HepG2 (cell line): ENCODE data around the gene ZNF254. TPM values are rescaled to one million over a fixed set of nuclear protein-coding genes. Genes with fewer than 3 reads are reported as not detected.
"Not testable (repeated sequence)": the region's sequence is repeated elsewhere in the genome, so short reads cannot be mapped to it uniquely, and the experiment has no call there.

ENCODE experiments used
- ATAC-seq: fragments of 200-7000 bp; cut with Tn5 transposase; 3 replicates; pipeline ENCODE4 v1.9.1; 2020; ENCODE audit warnings: mild to moderate bottlenecking, moderate library complexity
- BruUV-seq: library from RNA; stranded (reverse); fragments of 400-500 nt; replicated peaks from 2 replicates; lab custom pipeline; 2021; lab: Mats Ljungman, UMichigan
- CTCF ChIA-PET: fragments of 300-600 bp; formaldehyde crosslinking; extraction: SDS; loops from one replicate; lab custom pipeline; 2021; ENCODE audit warnings: low total read pairs, inconsistent platforms, low intra/inter-chr PET ratio; lab: Yijun Ruan, JAX
- POLR2A ChIA-PET: fragments of 350-600 bp; sonication (Branson Sonifier 250); formaldehyde crosslinking; loops from one replicate; lab custom pipeline; 2020; ENCODE audit warnings: antibody characterized with exemption, inconsistent platforms; lab: Yijun Ruan, JAX
- DNase-seq: peaks from one replicate; pipeline ENCODE4 v3.0.0-alpha.2; 2015; ENCODE audit warnings: low spot score
- FAIRE-seq: peaks from 3 replicates; lab custom pipeline; 2011; peaks lifted over from hg19 to GRCh38; lab: Jason Lieb, UNC
- H2AFZ ChIP-seq: one replicate; pipeline ENCODE4 v1.6.1; 2011; ENCODE audit warnings: low read length, inconsistent platforms
- H3K27ac ChIP-seq: fragments of 300-600 bp; 3 replicates; pipeline ENCODE4 v1.8.0; 2011; ENCODE audit warnings: mixed run types, mild to moderate bottlenecking, mixed read lengths, low read length, inconsistent platforms; ENCODE audit not compliant: insufficient read depth; ENCODE audit errors: extremely low read length
- H3K27me3 ChIP-seq, 2 experiments: fragments of 200-600 bp in 1 of 2; 2 replicates in 1 of 2; 3 replicates in 1 of 2; pipeline versions ENCODE4 v1.6.0 to v1.8.0; 2011; ENCODE audit warnings: low read length in 2 of 2, mild to moderate bottlenecking in 2 of 2, moderate library complexity in 2 of 2, inconsistent platforms in 1 of 2; ENCODE audit not compliant: insufficient read depth in 2 of 2, control insufficient read depth in 1 of 2
- H3K36me3 ChIP-seq, 2 experiments: fragments of 200-600 bp in 1 of 2; replicated peaks in 1 of 2; 2 replicates in 1 of 2; 3 replicates in 1 of 2; pipeline versions ENCODE4 v1.5.1 to v1.8.0; 2011; ENCODE audit warnings: low read length in 2 of 2, inconsistent platforms in 1 of 2; ENCODE audit not compliant: insufficient read depth in 2 of 2, control insufficient read depth in 1 of 2
- H3K4me1 ChIP-seq: 2 replicates; pipeline ENCODE4 v1.5.1; 2012; ENCODE audit warnings: low read length, inconsistent platforms; ENCODE audit not compliant: insufficient read depth
- H3K4me2 ChIP-seq: 2 replicates; pipeline ENCODE4 v1.6.0; 2011; ENCODE audit warnings: low read depth, low read length, inconsistent platforms
- H3K4me3 ChIP-seq, 3 experiments: fragments of 200-600 bp in 1 of 3; sonication (generic), shearing (Covaris generic) in 1 of 3; replicated peaks in 1 of 3; 2 replicates each; pipeline ENCODE4 v1.5.1; 2011 to 2016; ENCODE audit warnings: low read length in 3 of 3, inconsistent platforms in 2 of 3, low read depth in 2 of 3, mild to moderate bottlenecking in 2 of 3, control low read depth in 1 of 3, mixed read lengths in 1 of 3; ENCODE audit not compliant: insufficient read depth in 1 of 3
- H3K79me2 ChIP-seq: one replicate; pipeline ENCODE4 v1.6.1; 2011; ENCODE audit warnings: low read length, inconsistent platforms; ENCODE audit not compliant: insufficient read depth
- H3K9ac ChIP-seq: 2 replicates; pipeline ENCODE4 v1.6.0; 2011; ENCODE audit warnings: mild to moderate bottlenecking, low read depth, low read length, inconsistent platforms; ENCODE audit not compliant: insufficient read depth
- H3K9me3 ChIP-seq: 2 replicates; pipeline ENCODE4 v1.5.1; 2012; ENCODE audit warnings: mild to moderate bottlenecking, low read length
- H4K20me1 ChIP-seq: 2 replicates; pipeline ENCODE4 v1.6.0; 2011; ENCODE audit warnings: inconsistent platforms, mild to moderate bottlenecking, low read length, moderate library complexity; ENCODE audit not compliant: insufficient read depth
- ZNF12 ChIP-seq: sonication (generic); formaldehyde crosslinking; IDR thresholded peaks from 2 replicates; pipeline ENCODE4 v1.5.0; 2020; ENCODE audit warnings: missing genetic modification reagents
- ZNF572 ChIP-seq: sonication (generic); formaldehyde crosslinking; IDR thresholded peaks from 2 replicates; pipeline ENCODE4 v1.5.1; 2020; ENCODE audit warnings: mild to moderate bottlenecking, missing genetic modification reagents
- WGBS: methylation state at CpG from one replicate; pipeline ENCODE4 v1.1.6; 2017; ENCODE audit warnings: low lambda C conversion rate; 5-methylcytosine and 5-hydroxymethylcytosine counted together
- in situ Hi-C: cut with HindIII; loops from 2 replicates; pipeline ENCODE4 v1.10.0; 2017; ENCODE audit warnings: low pct_unique_long_range_greater_than_20kb; ENCODE audit not compliant: extremely low pct_ligation_motif_present
- intact Hi-C: fragments of 100-400 bp; cut with micrococcal nuclease; formaldehyde crosslinking; loops from one replicate; pipeline ENCODE4 v1.10.0; 2022; ENCODE audit not compliant: unreplicated experiment
- polyA plus RNA-seq, 8 experiments: library from polyadenylated mRNA; depleted of rRNA in 3 of 8; stranded (reverse) in 7 of 8; unstranded in 1 of 8; fragments of >200 nt; fragmentation: Illumina TruSeq in 4 of 8; extraction: Trizol in 4 of 8; gene quantifications; 2 replicates each; pipeline versions ENCODE4 v1.2.1 to v1.2.3, GENCODE V29; 2011 to 2016; ENCODE audit warnings: low read depth in 4 of 8, missing spikeins in 1 of 8, mixed read lengths in 1 of 8; ENCODE audit not compliant: insufficient read depth in 1 of 8
- total RNA-seq, 5 experiments: library from RNA; depleted of rRNA; stranded (reverse); fragments of >200 nt; fragmentation: Illumina TruSeq; extraction: Trizol; gene quantifications; 2 replicates each; pipeline ENCODE4 v1.2.3, GENCODE V29; 2016; ENCODE audit warnings: low read depth in 1 of 5
- TF ChIP-seq, protein P1 (sequence below): sonication (generic); formaldehyde crosslinking; IDR thresholded peaks from 2 replicates; pipeline ENCODE4 v1.8.0; 2022; ENCODE audit warnings: mild to moderate bottlenecking, missing genetic modification reagents, moderate library complexity
- TF ChIP-seq, protein P2 (sequence below): sonication (generic); formaldehyde crosslinking; IDR thresholded peaks from 2 replicates; pipeline ENCODE4 v1.4.0; 2020; ENCODE audit warnings: mild to moderate bottlenecking, missing genetic modification reagents

Gene ZNF254
- total and polyA plus RNA-seq, 2 of the 13 experiments (the other 11 are each of a cell fraction or from before 2014, with no cell fraction given), result 2.6 to 4.6 TPM

DNA sequence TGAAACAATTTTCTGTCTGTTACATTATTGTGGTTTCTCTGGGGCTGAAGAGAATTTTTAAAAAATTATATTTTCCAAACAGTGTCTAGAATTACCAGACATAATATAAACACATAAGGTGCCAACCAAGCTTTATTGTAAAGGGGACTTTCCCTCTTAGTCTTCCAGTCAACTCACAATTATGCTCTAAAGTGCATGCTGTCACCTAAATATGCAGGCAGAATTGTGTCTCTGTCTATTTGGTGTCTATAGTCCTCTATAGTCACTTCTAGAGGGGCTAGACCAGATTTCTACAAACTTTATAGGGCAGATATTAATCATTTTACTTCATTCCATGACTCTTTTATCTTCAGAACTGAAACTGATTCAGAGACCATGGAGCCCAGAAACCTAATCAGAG is 12.8 kb downstream of the ZNF254 start:
- FAIRE-seq, result no peak
- intact Hi-C loops (no loop called here), in situ Hi-C loops (no loop called here)
- Histone ChIP-seq H3K27me3 (no peaks in the 10 kb centered on the region), H4K20me1 (no peaks in the 10 kb centered on the region), H3K4me2 (no peak overlapping the region), H2AFZ (no peak overlapping the region), H3K79me2 (no peaks in the 10 kb centered on the region), H3K27ac (no peak overlapping the region), H3K4me3 (no peak overlapping the region), H3K36me3 (no peaks in the 10 kb centered on the region), H3K9me3 (no peaks in the 10 kb centered on the region), H3K4me1 (no peaks in the 10 kb centered on the region), H3K9ac (no peak overlapping the region)
- no peak for TF ChIP-seq ZNF12 (CRISPR knock-in tag)
- TF ChIP-seq, protein P1, sequence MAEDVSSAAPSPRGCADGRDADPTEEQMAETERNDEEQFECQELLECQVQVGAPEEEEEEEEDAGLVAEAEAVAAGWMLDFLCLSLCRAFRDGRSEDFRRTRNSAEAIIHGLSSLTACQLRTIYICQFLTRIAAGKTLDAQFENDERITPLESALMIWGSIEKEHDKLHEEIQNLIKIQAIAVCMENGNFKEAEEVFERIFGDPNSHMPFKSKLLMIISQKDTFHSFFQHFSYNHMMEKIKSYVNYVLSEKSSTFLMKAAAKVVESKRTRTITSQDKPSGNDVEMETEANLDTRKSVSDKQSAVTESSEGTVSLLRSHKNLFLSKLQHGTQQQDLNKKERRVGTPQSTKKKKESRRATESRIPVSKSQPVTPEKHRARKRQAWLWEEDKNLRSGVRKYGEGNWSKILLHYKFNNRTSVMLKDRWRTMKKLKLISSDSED (CRISPR knock-in tag), result no peak
- no peak for TF ChIP-seq ZNF572 (CRISPR knock-in tag)
- TF ChIP-seq, protein P2, sequence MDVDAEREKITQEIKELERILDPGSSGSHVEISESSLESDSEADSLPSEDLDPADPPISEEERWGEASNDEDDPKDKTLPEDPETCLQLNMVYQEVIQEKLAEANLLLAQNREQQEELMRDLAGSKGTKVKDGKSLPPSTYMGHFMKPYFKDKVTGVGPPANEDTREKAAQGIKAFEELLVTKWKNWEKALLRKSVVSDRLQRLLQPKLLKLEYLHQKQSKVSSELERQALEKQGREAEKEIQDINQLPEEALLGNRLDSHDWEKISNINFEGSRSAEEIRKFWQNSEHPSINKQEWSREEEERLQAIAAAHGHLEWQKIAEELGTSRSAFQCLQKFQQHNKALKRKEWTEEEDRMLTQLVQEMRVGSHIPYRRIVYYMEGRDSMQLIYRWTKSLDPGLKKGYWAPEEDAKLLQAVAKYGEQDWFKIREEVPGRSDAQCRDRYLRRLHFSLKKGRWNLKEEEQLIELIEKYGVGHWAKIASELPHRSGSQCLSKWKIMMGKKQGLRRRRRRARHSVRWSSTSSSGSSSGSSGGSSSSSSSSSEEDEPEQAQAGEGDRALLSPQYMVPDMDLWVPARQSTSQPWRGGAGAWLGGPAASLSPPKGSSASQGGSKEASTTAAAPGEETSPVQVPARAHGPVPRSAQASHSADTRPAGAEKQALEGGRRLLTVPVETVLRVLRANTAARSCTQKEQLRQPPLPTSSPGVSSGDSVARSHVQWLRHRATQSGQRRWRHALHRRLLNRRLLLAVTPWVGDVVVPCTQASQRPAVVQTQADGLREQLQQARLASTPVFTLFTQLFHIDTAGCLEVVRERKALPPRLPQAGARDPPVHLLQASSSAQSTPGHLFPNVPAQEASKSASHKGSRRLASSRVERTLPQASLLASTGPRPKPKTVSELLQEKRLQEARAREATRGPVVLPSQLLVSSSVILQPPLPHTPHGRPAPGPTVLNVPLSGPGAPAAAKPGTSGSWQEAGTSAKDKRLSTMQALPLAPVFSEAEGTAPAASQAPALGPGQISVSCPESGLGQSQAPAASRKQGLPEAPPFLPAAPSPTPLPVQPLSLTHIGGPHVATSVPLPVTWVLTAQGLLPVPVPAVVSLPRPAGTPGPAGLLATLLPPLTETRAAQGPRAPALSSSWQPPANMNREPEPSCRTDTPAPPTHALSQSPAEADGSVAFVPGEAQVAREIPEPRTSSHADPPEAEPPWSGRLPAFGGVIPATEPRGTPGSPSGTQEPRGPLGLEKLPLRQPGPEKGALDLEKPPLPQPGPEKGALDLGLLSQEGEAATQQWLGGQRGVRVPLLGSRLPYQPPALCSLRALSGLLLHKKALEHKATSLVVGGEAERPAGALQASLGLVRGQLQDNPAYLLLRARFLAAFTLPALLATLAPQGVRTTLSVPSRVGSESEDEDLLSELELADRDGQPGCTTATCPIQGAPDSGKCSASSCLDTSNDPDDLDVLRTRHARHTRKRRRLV (CRISPR knock-in tag), result no peak
- ATAC-seq, result no peak
- no peak for DNase-seq
- ChIA-PET POLR2A (no interaction called here), CTCF (no interaction called here)
- no TSS peak for BruUV-seq

- H3K27ac ChIP-seq, ATAC-seq, CTCF ChIA-PET, H3K9ac ChIP-seq, DNase-seq, H3K4me2 ChIP-seq, H3K79me2 ChIP-seq, POLR2A ChIA-PET, H4K20me1 ChIP-seq, H3K27me3 ChIP-seq, H3K9me3 ChIP-seq, FAIRE-seq, H3K4me3 ChIP-seq, H2AFZ ChIP-seq, BruUV-seq, H3K36me3 ChIP-seq, H3K4me1 ChIP-seq, in situ Hi-C loops, intact Hi-C loops: not testable (repeated sequence)
- 100% methylated on average over 2 of the region's 2 CpGs for WGBS
Observed at GRCh38 chr19:24100597-24100996, 13.6 kb downstream of the ZNF254 start.
